ENCODE data around the gene SEMA6A.
A peak's percentile ranks its signal among the peaks of the same experiment; 100 is the strongest.

Gene SEMA6A

GRCh38 chr5:116457062-116457461 lies 117.6 kb downstream of the SEMA6A start:
- Histone ChIP-seq H3K4me3 (ENCODE audit: low read depth, low read length) (no peak overlapping the region), H3K9me3 (ENCODE audit: control insufficient read depth, insufficient read depth, low read depth, low read length) (no peaks in the 10 kb centered on the region), H3K9ac (ENCODE audit: low read length) (no peak overlapping the region), H3K27me3 (ENCODE audit: control insufficient read depth, insufficient read depth, low read length) (no peaks in the 10 kb centered on the region), H3K36me3 (ENCODE audit: control insufficient read depth, insufficient read depth, low read length) (peaks cover 97% of the 10 kb centered on the region), H3K4me1 (ENCODE audit: control insufficient read depth, insufficient read depth, low read length) (peaks cover 41% of the 10 kb centered on the region), H3K27ac (ENCODE audit: low read depth, low read length) (no peak overlapping the region)

GRCh38 chr5:116456036-116456435 lies 118.6 kb downstream of the SEMA6A start:
- Histone ChIP-seq H3K4me1 (ENCODE audit: control insufficient read depth, insufficient read depth, low read length) (peaks cover 48% of the 10 kb centered on the region), H3K4me3 (ENCODE audit: low read depth, low read length) (no peak overlapping the region), H3K27ac (ENCODE audit: low read depth, low read length) (no peak overlapping the region), H3K9me3 (ENCODE audit: control insufficient read depth, insufficient read depth, low read depth, low read length) (no peaks in the 10 kb centered on the region), H3K36me3 (ENCODE audit: control insufficient read depth, insufficient read depth, low read length) (peaks cover 97% of the 10 kb centered on the region), H3K27me3 (ENCODE audit: control insufficient read depth, insufficient read depth, low read length) (no peaks in the 10 kb centered on the region), H3K9ac (ENCODE audit: low read length) (no peak overlapping the region)

- Histone ChIP-seq H3K27me3 (ENCODE audit: control insufficient read depth, insufficient read depth, low read length) (no peaks in the 10 kb centered on the region), H3K27ac (ENCODE audit: low read depth, low read length) (0 out of 2 replicates have a peak overlapping the region, but pooled peaks have one; percentile 3), H3K9ac (ENCODE audit: low read length) (no peak overlapping the region), H3K36me3 (ENCODE audit: control insufficient read depth, insufficient read depth, low read length) (peaks cover 98% of the 10 kb centered on the region), H3K4me3 (ENCODE audit: low read depth, low read length) (no peak overlapping the region), H3K4me1 (ENCODE audit: control insufficient read depth, insufficient read depth, low read length) (peaks cover 58% of the 10 kb centered on the region), H3K9me3 (ENCODE audit: control insufficient read depth, insufficient read depth, low read depth, low read length) (no peaks in the 10 kb centered on the region)
Measured at GRCh38 chr5:116455061-116455460, 119.6 kb downstream of the SEMA6A start.

DNA sequence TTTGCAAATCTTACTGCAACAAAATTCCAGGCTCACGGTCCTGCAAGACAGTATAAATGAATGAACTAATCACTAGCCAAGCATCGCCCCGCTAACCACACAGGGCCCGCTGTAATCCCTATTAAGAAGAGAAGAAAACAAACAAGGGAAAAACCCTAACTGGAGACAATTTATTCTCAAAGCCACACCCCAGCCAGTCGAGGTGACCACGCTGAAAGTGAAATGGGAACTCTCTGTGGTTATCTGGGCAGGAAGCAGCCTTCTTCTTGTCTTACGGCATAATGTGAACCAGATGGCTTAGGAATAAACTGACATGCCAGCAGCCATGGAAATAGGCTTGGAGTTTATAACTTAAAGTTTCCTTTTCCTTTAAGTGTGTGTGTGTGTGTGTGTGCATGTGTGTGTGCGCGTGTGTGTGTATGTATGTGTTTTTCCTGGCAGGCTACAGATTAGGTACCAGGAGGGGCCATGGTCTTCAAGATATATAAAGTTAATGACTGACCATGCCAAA lies 120.2 kb downstream of the SEMA6A start:
- Histone ChIP-seq H3K27ac (ENCODE audit: low read depth, low read length) (peak overlapping the region; percentile 3; the same call in 1 of the 2 replicates), H3K9me3 (ENCODE audit: control insufficient read depth, insufficient read depth, low read depth, low read length) (no peaks in the 10 kb centered on the region), H3K27me3 (ENCODE audit: control insufficient read depth, insufficient read depth, low read length) (no peaks in the 10 kb centered on the region), H3K4me3 (ENCODE audit: low read depth, low read length) (no peak overlapping the region), H3K4me1 (ENCODE audit: control insufficient read depth, insufficient read depth, low read length) (peaks cover 64% of the 10 kb centered on the region), H3K36me3 (ENCODE audit: control insufficient read depth, insufficient read depth, low read length) (peaks cover 99% of the 10 kb centered on the region), H3K9ac (ENCODE audit: low read length) (no peak overlapping the region)

DNA sequence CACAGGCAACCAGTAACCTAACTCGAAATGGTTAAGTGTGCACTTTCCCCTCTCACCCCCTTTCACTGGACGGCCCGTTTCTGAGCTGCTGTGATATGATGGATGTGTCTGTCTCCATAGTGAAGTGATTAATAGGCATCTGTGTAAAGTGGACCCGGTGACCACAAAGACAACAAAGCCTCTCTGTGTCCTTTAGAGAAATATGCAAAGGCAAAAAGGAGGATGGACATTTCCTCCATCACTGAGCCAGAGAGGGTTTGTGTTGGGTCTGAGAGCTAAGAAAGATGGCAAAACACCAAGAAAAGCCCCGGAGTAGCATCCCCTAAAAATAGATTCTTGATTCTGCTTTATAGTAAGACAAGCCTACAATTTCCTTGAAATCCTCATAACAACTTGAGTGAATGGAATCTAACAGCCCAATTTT lies 120.6 kb downstream of the SEMA6A start:
- no peaks in the 10 kb centered on the region for H3K9me3 ChIP-seq (ENCODE audit: control insufficient read depth, insufficient read depth, low read depth, low read length)
- no peak overlapping the region for H3K9ac ChIP-seq (ENCODE audit: low read length)
- H3K4me1 ChIP-seq (ENCODE audit: control insufficient read depth, insufficient read depth, low read length) = peaks cover 68% of the 10 kb centered on the region
- no peak overlapping the region for H3K27ac ChIP-seq (ENCODE audit: low read depth, low read length)
- no peaks in the 10 kb centered on the region for H3K27me3 ChIP-seq (ENCODE audit: control insufficient read depth, insufficient read depth, low read length)
- peaks cover 99% of the 10 kb centered on the region for H3K36me3 ChIP-seq (ENCODE audit: control insufficient read depth, insufficient read depth, low read length)
- no peak overlapping the region for H3K4me3 ChIP-seq (ENCODE audit: low read depth, low read length)

- Histone ChIP-seq H3K9ac (ENCODE audit: low read length) (no peak overlapping the region), H3K9me3 (ENCODE audit: control insufficient read depth, insufficient read depth, low read depth, low read length) (no peaks in the 10 kb centered on the region), H3K27ac (ENCODE audit: low read depth, low read length) (no peak overlapping the region), H3K4me3 (ENCODE audit: low read depth, low read length) (no peak overlapping the region), H3K36me3 (ENCODE audit: control insufficient read depth, insufficient read depth, low read length) (peaks cover 98% of the 10 kb centered on the region), H3K27me3 (ENCODE audit: control insufficient read depth, insufficient read depth, low read length) (no peaks in the 10 kb centered on the region), H3K4me1 (ENCODE audit: control insufficient read depth, insufficient read depth, low read length) (peaks cover 75% of the 10 kb centered on the region)
Measured at GRCh38 chr5:116452774-116453368, 121.8 kb downstream of the SEMA6A start.

- H3K9ac ChIP-seq (ENCODE audit: low read length) = no peak overlapping the region
- H3K36me3 ChIP-seq (ENCODE audit: control insufficient read depth, insufficient read depth, low read length) = peaks cover 98% of the 10 kb centered on the region
- H3K4me3 ChIP-seq (ENCODE audit: low read depth, low read length) = no peak overlapping the region
- no peaks in the 10 kb centered on the region for H3K27me3 ChIP-seq (ENCODE audit: control insufficient read depth, insufficient read depth, low read length)
- peaks cover 72% of the 10 kb centered on the region for H3K4me1 ChIP-seq (ENCODE audit: control insufficient read depth, insufficient read depth, low read length)
- H3K27ac ChIP-seq (ENCODE audit: low read depth, low read length) = no peak overlapping the region
- no peaks in the 10 kb centered on the region for H3K9me3 ChIP-seq (ENCODE audit: control insufficient read depth, insufficient read depth, low read depth, low read length)
Measured at GRCh38 chr5:116451905-116452450, 122.6 kb downstream of the SEMA6A start.

DNA sequence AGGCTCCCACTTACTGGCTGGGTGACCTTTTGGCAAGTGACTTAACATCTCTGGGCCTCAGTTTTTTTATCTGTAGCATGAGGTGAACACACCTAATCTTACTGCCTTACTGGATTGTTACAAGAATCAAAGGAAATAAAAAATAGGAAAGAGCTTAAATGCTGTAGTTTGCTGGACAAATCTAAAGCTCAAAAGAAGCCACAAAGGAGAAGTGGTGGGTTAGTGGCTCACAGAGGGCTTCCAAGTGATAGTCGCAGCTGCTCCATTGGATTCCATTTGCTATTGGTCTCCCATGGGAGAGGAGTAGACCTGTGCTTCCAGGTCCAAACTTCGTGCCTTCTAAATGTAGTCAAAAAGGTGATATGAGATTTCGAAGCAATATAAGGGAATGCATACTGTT lies 123.6 kb downstream of the SEMA6A start:
- no peaks in the 10 kb centered on the region for H3K27me3 ChIP-seq (ENCODE audit: control insufficient read depth, insufficient read depth, low read length)
- no peak overlapping the region for H3K9ac ChIP-seq (ENCODE audit: low read length)
- H3K36me3 ChIP-seq (ENCODE audit: control insufficient read depth, insufficient read depth, low read length) = peaks cover 98% of the 10 kb centered on the region
- H3K4me1 ChIP-seq (ENCODE audit: control insufficient read depth, insufficient read depth, low read length) = peaks cover 72% of the 10 kb centered on the region
- H3K4me3 ChIP-seq (ENCODE audit: low read depth, low read length) = no peak overlapping the region
- H3K9me3 ChIP-seq (ENCODE audit: control insufficient read depth, insufficient read depth, low read depth, low read length) = no peaks in the 10 kb centered on the region
- no peak overlapping the region for H3K27ac ChIP-seq (ENCODE audit: low read depth, low read length)

DNA sequence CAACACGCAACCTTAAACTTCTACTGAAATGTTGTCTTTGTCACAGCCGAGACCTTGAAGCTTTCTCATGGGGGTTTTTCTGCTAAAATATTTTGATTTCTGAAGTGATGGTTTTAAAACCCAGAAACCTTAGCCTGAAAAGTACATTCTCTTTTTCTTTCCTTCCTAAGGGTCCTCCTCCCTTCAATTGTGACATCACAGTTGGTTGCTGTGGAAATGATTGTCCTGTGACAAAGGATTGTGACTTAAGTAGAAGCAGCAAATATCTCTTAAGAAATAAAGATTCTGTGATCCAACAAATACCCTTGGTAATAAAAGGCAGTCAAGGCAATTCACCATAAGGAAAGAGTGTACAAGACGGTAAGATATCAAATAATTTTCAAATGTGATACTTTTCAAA lies 125.2 kb downstream of the SEMA6A start:
- no peak overlapping the region for H3K27ac ChIP-seq (ENCODE audit: low read depth, low read length)

GRCh38 chr5:116448870-116449427 lies 125.7 kb downstream of the SEMA6A start:
- Histone ChIP-seq H3K27ac (ENCODE audit: low read depth, low read length) (no peak overlapping the region), H3K9ac (ENCODE audit: low read length) (no peak overlapping the region), H3K4me3 (ENCODE audit: low read depth, low read length) (no peak overlapping the region), H3K36me3 (ENCODE audit: control insufficient read depth, insufficient read depth, low read length) (peaks cover 92% of the 10 kb centered on the region), H3K27me3 (ENCODE audit: control insufficient read depth, insufficient read depth, low read length) (no peaks in the 10 kb centered on the region), H3K4me1 (ENCODE audit: control insufficient read depth, insufficient read depth, low read length) (peaks cover 54% of the 10 kb centered on the region), H3K9me3 (ENCODE audit: control insufficient read depth, insufficient read depth, low read depth, low read length) (no peaks in the 10 kb centered on the region)

More for the DNA sequence above, 125.2 kb downstream of the SEMA6A start:
- Histone ChIP-seq H3K27me3 (ENCODE audit: control insufficient read depth, insufficient read depth, low read length) (no peaks in the 10 kb centered on the region), H3K4me1 (ENCODE audit: control insufficient read depth, insufficient read depth, low read length) (peaks cover 60% of the 10 kb centered on the region), H3K4me3 (ENCODE audit: low read depth, low read length) (no peak overlapping the region), H3K9me3 (ENCODE audit: control insufficient read depth, insufficient read depth, low read depth, low read length) (no peaks in the 10 kb centered on the region), H3K9ac (ENCODE audit: low read length) (no peak overlapping the region), H3K36me3 (ENCODE audit: control insufficient read depth, insufficient read depth, low read length) (peaks cover 97% of the 10 kb centered on the region)

DNA sequence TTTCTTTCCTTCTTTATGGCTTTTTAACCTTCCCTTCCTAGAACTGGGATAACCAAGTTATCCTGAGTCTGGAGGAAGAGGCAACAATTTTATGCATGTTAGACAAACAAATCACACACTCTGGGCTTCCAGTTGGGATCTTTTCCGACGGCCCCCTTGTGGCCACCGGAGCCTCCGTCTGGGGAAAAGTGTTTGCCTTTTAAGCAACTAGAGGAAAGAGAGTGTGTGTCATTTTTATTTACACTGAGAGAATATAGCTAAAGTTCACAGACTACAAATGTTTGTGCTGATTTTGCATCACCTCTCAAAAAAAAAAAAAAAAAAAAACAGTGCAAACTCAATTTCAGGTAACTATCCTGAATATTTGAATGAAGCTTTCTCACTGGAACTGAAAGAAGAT lies 126.2 kb downstream of the SEMA6A start:
- H3K9ac ChIP-seq (ENCODE audit: low read length) = no peak overlapping the region
- H3K27me3 ChIP-seq (ENCODE audit: control insufficient read depth, insufficient read depth, low read length) = no peaks in the 10 kb centered on the region
- peaks cover 49% of the 10 kb centered on the region for H3K4me1 ChIP-seq (ENCODE audit: control insufficient read depth, insufficient read depth, low read length)
- no peak overlapping the region for H3K27ac ChIP-seq (ENCODE audit: low read depth, low read length)
- no peak overlapping the region for H3K4me3 ChIP-seq (ENCODE audit: low read depth, low read length)
- H3K9me3 ChIP-seq (ENCODE audit: control insufficient read depth, insufficient read depth, low read depth, low read length) = no peaks in the 10 kb centered on the region
- peaks cover 87% of the 10 kb centered on the region for H3K36me3 ChIP-seq (ENCODE audit: control insufficient read depth, insufficient read depth, low read length)
